Suprapubic skin (tissue), 4 donors: ENCODE measurements around the gene PLCG2. TPM values are rescaled to one million over a fixed set of nuclear protein-coding genes. Genes with fewer than 3 reads are reported as not detected.

Experiments used
- DNase-seq, 2 donors: peaks; one replicate each; pipeline ENCODE4 v3.0.0-alpha.2; 2019; ENCODE audit warnings: low spot score in 2 of 2
- H3K27ac ChIP-seq: fragments of 200-600 bp; sonication (generic); one replicate; pipeline ENCODE4 v1.5.1; 2019
- H3K27me3 ChIP-seq: fragments of 200-600 bp; sonication (generic); one replicate; pipeline ENCODE4 v1.5.1; 2019
- H3K36me3 ChIP-seq: fragments of 200-600 bp; sonication (generic); one replicate; pipeline ENCODE4 v1.5.1; 2019
- H3K4me1 ChIP-seq: fragments of 200-600 bp; sonication (generic); one replicate; pipeline ENCODE4 v1.5.1; 2019
- H3K4me3 ChIP-seq: fragments of 200-600 bp; sonication (generic); one replicate; pipeline ENCODE4 v1.5.1; 2019; ENCODE audit warnings: mild to moderate bottlenecking
- H3K9me3 ChIP-seq: fragments of 200-600 bp; sonication (generic); one replicate; pipeline ENCODE4 v1.5.1; 2019
- CTCF ChIP-seq, 2 donors: fragments of 200-600 bp in 1 of 2; fragments of 450-650 bp in 1 of 2; sonication (generic) in 1 of 2; IDR thresholded peaks; one replicate each; pipeline ENCODE4 v1.5.1; 2016 to 2019; ENCODE audit warnings: antibody characterized with exemption in 2 of 2, mild to moderate bottlenecking in 1 of 2, moderate library complexity in 1 of 2
- EP300 ChIP-seq: sonication (generic); formaldehyde crosslinking; IDR thresholded peaks from one replicate; pipeline ENCODE4 v1.6.1; 2017; ENCODE audit warnings: antibody characterized with exemption
- POLR2A ChIP-seq, 2 donors: fragments of 450-650 bp; IDR thresholded peaks; one replicate each; pipeline ENCODE4 v1.6.1; 2017; ENCODE audit warnings: antibody characterized with exemption in 2 of 2, mild to moderate bottlenecking in 2 of 2, moderate library complexity in 2 of 2
- POLR2AphosphoS5 ChIP-seq, 3 donors: sonication (generic); formaldehyde crosslinking; IDR thresholded peaks; one replicate each; pipeline ENCODE4 v1.6.1; 2017; ENCODE audit warnings: antibody characterized with exemption in 3 of 3
- WGBS: methylation state at CpG from one replicate; pipeline ENCODE4 v1.1.5; 2018; 5-methylcytosine and 5-hydroxymethylcytosine counted together
- total RNA-seq, 4 donors: library from RNA; depleted of rRNA; stranded (reverse); fragments of >200 nt; gene quantifications; one replicate each; pipeline ENCODE4 v1.1.0, GENCODE V29; 2016

The PLCG2 gene
- total RNA-seq, 4 donors from 2014 or later, result 6.5 to 24.1 (median 10.5) TPM

- Histone ChIP-seq H3K4me1 (peaks cover 13% of the 10 kb centered on the region), H3K27ac (no peak overlapping the region)
- no peak for DNase-seq
These were observed 6.2 kb downstream of the PLCG2 start for GRCh38 chr16:81785138-81785924.

GRCh38 chr16:81786321-81786720 lies 7.2 kb downstream of the PLCG2 start:
- no peaks in the 10 kb centered on the region for H3K27me3 ChIP-seq
- no peak overlapping the region for H3K4me3 ChIP-seq
- TF ChIP-seq EP300 (no peak), POLR2A (IDR thresholded peaks at IDR 0.05) (no peak), CTCF (IDR thresholded peaks at IDR 0.05) (no peak), POLR2AphosphoS5 (IDR thresholded peaks at IDR 0.05) (no peak)
- H3K9me3 ChIP-seq, result no peaks in the 10 kb centered on the region
- DNase-seq, result no peak
- no peak overlapping the region for H3K27ac ChIP-seq
- H3K4me1 ChIP-seq, result peaks cover 10% of the 10 kb centered on the region
- WGBS, result 46% methylated on average over 6 of the region's 6 CpGs
- no peaks in the 10 kb centered on the region for H3K36me3 ChIP-seq

More at GRCh38 chr16:81785138-81785924, 6.2 kb downstream of the PLCG2 start:
- H3K4me3 ChIP-seq, result no peak overlapping the region
- TF ChIP-seq POLR2A (IDR thresholded peaks at IDR 0.05), result no peak
- no peak for TF ChIP-seq EP300
- no peak for TF ChIP-seq CTCF (IDR thresholded peaks at IDR 0.05)
- TF ChIP-seq POLR2AphosphoS5 (IDR thresholded peaks at IDR 0.05), result no peak
- peaks cover 2% of the 10 kb centered on the region for H3K27me3 ChIP-seq
- no peaks in the 10 kb centered on the region for H3K9me3 ChIP-seq
- 78% methylated on average over 7 of the region's 7 CpGs for WGBS
- no peaks in the 10 kb centered on the region for H3K36me3 ChIP-seq

DNA sequence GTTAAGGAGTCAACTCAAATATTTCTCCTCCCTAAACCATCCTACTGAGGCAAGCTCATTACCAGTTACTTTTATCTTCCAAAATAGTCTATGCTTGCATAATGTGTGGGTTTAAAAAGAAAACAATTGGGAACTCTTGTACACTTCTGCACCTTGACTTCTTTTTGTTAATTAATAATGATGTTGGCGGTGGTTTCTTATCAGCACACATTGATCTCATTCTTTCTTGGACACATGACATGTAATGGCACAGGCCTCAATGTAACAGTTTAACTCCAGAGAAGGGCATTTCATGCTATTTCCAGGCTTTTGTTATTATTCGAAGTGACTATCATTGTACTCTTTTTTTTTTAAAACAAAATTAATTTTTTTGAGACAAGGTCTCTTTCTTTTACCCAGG lies 7.8 kb downstream of the PLCG2 start:
- WGBS, result 71% methylated on average over 2 of the region's 2 CpGs
- Histone ChIP-seq H3K27me3 (no peaks in the 10 kb centered on the region), H3K27ac (no peak overlapping the region), H3K4me3 (no peak overlapping the region), H3K36me3 (no peaks in the 10 kb centered on the region), H3K9me3 (no peaks in the 10 kb centered on the region), H3K4me1 (peaks cover 10% of the 10 kb centered on the region)
- DNase-seq, result no peak
- no peak for TF ChIP-seq POLR2A (IDR thresholded peaks at IDR 0.05)
- no peak for TF ChIP-seq EP300
- TF ChIP-seq POLR2AphosphoS5 (IDR thresholded peaks at IDR 0.05), result no peak
- TF ChIP-seq CTCF (IDR thresholded peaks at IDR 0.05), result no peak

DNA sequence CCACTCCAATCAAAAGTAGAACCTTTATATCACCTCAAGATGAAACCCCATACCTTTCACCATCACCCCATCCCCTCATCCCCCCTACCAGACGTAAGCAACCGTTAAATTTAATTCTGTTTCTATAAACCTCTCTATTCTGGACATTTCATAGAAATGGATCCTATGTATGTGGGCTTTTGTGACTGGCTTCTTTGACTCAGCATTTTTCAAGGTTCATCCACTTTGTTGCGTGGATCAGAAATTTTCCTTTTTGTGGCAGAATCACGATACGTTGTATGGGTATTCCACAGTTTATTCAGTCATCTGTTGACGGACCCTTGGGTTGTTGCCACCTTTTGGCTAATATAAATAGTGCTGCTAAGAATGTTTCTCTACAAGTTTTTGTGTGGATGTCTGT lies 8.6 kb downstream of the PLCG2 start:
- no peak for TF ChIP-seq POLR2AphosphoS5 (IDR thresholded peaks at IDR 0.05)
- no peak for TF ChIP-seq POLR2A (IDR thresholded peaks at IDR 0.05)
- no peak for TF ChIP-seq EP300
- no peak overlapping the region for H3K27ac ChIP-seq
- H3K27me3 ChIP-seq, result no peaks in the 10 kb centered on the region
- no peaks in the 10 kb centered on the region for H3K9me3 ChIP-seq
- no peaks in the 10 kb centered on the region for H3K36me3 ChIP-seq
- DNase-seq, result no peak
- no peak overlapping the region for H3K4me3 ChIP-seq
- H3K4me1 ChIP-seq, result peaks cover 10% of the 10 kb centered on the region
- 79% methylated on average over 6 of the region's 6 CpGs for WGBS

- H3K4me1 ChIP-seq, result peaks cover 4% of the 10 kb centered on the region
- no peak overlapping the region for H3K4me3 ChIP-seq
- H3K27me3 ChIP-seq, result no peaks in the 10 kb centered on the region
- TF ChIP-seq CTCF (IDR thresholded peaks at IDR 0.05), result no peak
- TF ChIP-seq POLR2A (IDR thresholded peaks at IDR 0.05), result no peak
- TF ChIP-seq POLR2AphosphoS5 (IDR thresholded peaks at IDR 0.05), result no peak
- no peak for TF ChIP-seq EP300
- DNase-seq, result no peak
- no peaks in the 10 kb centered on the region for H3K36me3 ChIP-seq
- 90% methylated on average over 5 of the region's 5 CpGs for WGBS
- no peaks in the 10 kb centered on the region for H3K9me3 ChIP-seq
- no peak overlapping the region for H3K27ac ChIP-seq
These were observed 11.2 kb downstream of the PLCG2 start for GRCh38 chr16:81790277-81790676.
